GM12878 (cell line): ENCODE data around the gene B3GAT1. TPM values are rescaled to one million over a fixed set of nuclear protein-coding genes. Genes with fewer than 3 reads are reported as not detected.

ENCODE experiments used
- ASH2L ChIP-seq: fragments of 300-600, 200-600 bp; sonication (generic); IDR thresholded peaks from 2 replicates; pipeline ENCODE4 v1.6.1; 2017; ENCODE audit warnings: low read depth, mild to moderate bottlenecking, borderline replicate concordance
- BCL11A ChIP-seq: IDR thresholded peaks from 2 replicates; pipeline ENCODE4 v1.6.1; 2011; ENCODE audit warnings: low read depth, low read length
- CREB1 ChIP-seq: IDR thresholded peaks from 2 replicates; pipeline ENCODE4 v1.6.1; 2012; ENCODE audit warnings: low read depth, mild to moderate bottlenecking, inconsistent platforms
- CREM ChIP-seq: IDR thresholded peaks from 2 replicates; pipeline ENCODE4 v1.6.1; 2014; ENCODE audit warnings: antibody characterized with exemption, low read depth
- EED ChIP-seq: sonication (generic); IDR thresholded peaks from 2 replicates; pipeline ENCODE4 v1.6.1; 2016; ENCODE audit warnings: antibody characterized with exemption, low read depth
- FOS ChIP-seq: IDR thresholded peaks from 3 replicates; pipeline ENCODE4 v1.6.1; 2011; ENCODE audit warnings: borderline replicate concordance; ENCODE audit not compliant: insufficient read length; ENCODE audit errors: extremely low read depth
- FOXM1 ChIP-seq: IDR thresholded peaks from 2 replicates; pipeline ENCODE4 v1.6.1; 2012; ENCODE audit warnings: low read depth, mild to moderate bottlenecking, inconsistent platforms, low read length, moderate library complexity
- HCFC1 ChIP-seq: fragments of 150-350 bp; IDR thresholded peaks from 2 replicates; pipeline ENCODE4 v1.6.1; 2014; ENCODE audit warnings: low read length
- IRF4 ChIP-seq: IDR thresholded peaks from 2 replicates; pipeline ENCODE4 v1.6.1; 2011; ENCODE audit warnings: low read depth, low read length
- MEF2A ChIP-seq: IDR thresholded peaks from 2 replicates; pipeline ENCODE4 v1.6.1; 2011; ENCODE audit warnings: low read depth, mild to moderate bottlenecking, low read length, moderate library complexity; ENCODE audit not compliant: insufficient read depth
- MXI1 ChIP-seq: fragments of 150-350 bp; IDR thresholded peaks from 2 replicates; pipeline ENCODE4 v1.6.1; 2011; ENCODE audit warnings: low read depth, mild to moderate bottlenecking, inconsistent platforms, low read length, improper control_type of control experiment
- NFIC ChIP-seq: IDR thresholded peaks from 2 replicates; pipeline ENCODE4 v1.6.1; 2012; ENCODE audit warnings: low read depth, mild to moderate bottlenecking, inconsistent platforms, low read length, moderate library complexity
- POLR2A ChIP-seq: IDR thresholded peaks from 2 replicates; pipeline ENCODE4 v1.6.1; 2011; ENCODE audit warnings: low read depth, mild to moderate bottlenecking, low read length
- RUNX3 ChIP-seq: IDR thresholded peaks from 2 replicates; pipeline ENCODE4 v1.6.1; 2012; ENCODE audit warnings: low read length, inconsistent platforms
- TCF12 ChIP-seq: IDR thresholded peaks from 2 replicates; pipeline ENCODE4 v1.6.1; 2011; ENCODE audit warnings: low read depth, mild to moderate bottlenecking, low read length
- USF1 ChIP-seq: IDR thresholded peaks from 2 replicates; pipeline ENCODE4 v1.6.1; 2011; ENCODE audit warnings: borderline replicate concordance, low read depth, mild to moderate bottlenecking, moderate library complexity, mixed read lengths, low read length; ENCODE audit not compliant: insufficient read depth; ENCODE audit errors: extremely low read length
- YY1 ChIP-seq: IDR thresholded peaks from 2 replicates; pipeline ENCODE4 v1.6.1; 2011; ENCODE audit warnings: low read depth, mild to moderate bottlenecking, low read length
- polyA plus RNA-seq, 11 experiments: library from polyadenylated mRNA; depleted of rRNA in 4 of 11; unstranded in 6 of 11; stranded (reverse) in 5 of 11; fragments of >200 nt; fragmentation: Nextera tagmentation in 4 of 11; fragmentation: Illumina TruSeq in 1 of 11; extraction: Ambion mirVana in 4 of 11; extraction: Trizol in 1 of 11; gene quantifications; 1 replicate in 1 of 11; 2 replicates in 10 of 11; pipeline versions ENCODE4 v1.2.1 to v1.2.3, GENCODE V29; 2011 to 2016; ENCODE audit warnings: inconsistent platforms in 2 of 11, missing spikeins in 2 of 11, low read depth in 1 of 11
- total RNA-seq, 4 experiments: library from RNA; depleted of rRNA in 3 of 4; stranded (reverse); fragments of >200 nt in 3 of 4; fragmentation: Illumina TruSeq in 1 of 4; extraction: Trizol in 1 of 4; gene quantifications; 2 replicates each; pipeline versions ENCODE4 v1.2.1 to v1.2.3, GENCODE V29; 2013 to 2021
- TF ChIP-seq, protein P1 (sequence below): fragments of 450-650 bp; formaldehyde crosslinking; IDR thresholded peaks from 2 replicates; pipeline ENCODE4 v1.4.0; 2020; ENCODE audit warnings: mild to moderate bottlenecking, moderate library complexity
- TF ChIP-seq, protein P2 (sequence below): fragments of 450-650 bp; conservative IDR thresholded peaks from 2 replicates; pipeline ENCODE4 v1.6.1; 2017; ENCODE audit warnings: mild to moderate bottlenecking, moderate library complexity

The B3GAT1 gene
- total and polyA plus RNA-seq, 10 of the 15 experiments (the other 5 are each of a cell fraction or from before 2014, with no cell fraction given), result 0.05 TPM; not detected in 9

GRCh38 chr11:134350381-134350780 is 61.7 kb downstream of the B3GAT1 start (continued):
- TF ChIP-seq USF1, result no peak
- peak; percentile 81 for TF ChIP-seq YY1
- peak; percentile 67 for TF ChIP-seq EED
- TF ChIP-seq MXI1, result no peak
- peak; percentile 79 for TF ChIP-seq CREM
- 0 out of 2 replicates have a peak, but pooled peaks have one; percentile 21 for TF ChIP-seq MEF2A
- peak; percentile 88 for TF ChIP-seq BCL11A
- TF ChIP-seq NFIC, result peak; percentile 64; the same call in 1 of the 2 replicates
- TF ChIP-seq IRF4, result peak; percentile 87; the same call in 1 of the 2 replicates
- TF ChIP-seq POLR2A, result peak; percentile 42; the same call in 1 of the 2 replicates
- TF ChIP-seq, protein P1, sequence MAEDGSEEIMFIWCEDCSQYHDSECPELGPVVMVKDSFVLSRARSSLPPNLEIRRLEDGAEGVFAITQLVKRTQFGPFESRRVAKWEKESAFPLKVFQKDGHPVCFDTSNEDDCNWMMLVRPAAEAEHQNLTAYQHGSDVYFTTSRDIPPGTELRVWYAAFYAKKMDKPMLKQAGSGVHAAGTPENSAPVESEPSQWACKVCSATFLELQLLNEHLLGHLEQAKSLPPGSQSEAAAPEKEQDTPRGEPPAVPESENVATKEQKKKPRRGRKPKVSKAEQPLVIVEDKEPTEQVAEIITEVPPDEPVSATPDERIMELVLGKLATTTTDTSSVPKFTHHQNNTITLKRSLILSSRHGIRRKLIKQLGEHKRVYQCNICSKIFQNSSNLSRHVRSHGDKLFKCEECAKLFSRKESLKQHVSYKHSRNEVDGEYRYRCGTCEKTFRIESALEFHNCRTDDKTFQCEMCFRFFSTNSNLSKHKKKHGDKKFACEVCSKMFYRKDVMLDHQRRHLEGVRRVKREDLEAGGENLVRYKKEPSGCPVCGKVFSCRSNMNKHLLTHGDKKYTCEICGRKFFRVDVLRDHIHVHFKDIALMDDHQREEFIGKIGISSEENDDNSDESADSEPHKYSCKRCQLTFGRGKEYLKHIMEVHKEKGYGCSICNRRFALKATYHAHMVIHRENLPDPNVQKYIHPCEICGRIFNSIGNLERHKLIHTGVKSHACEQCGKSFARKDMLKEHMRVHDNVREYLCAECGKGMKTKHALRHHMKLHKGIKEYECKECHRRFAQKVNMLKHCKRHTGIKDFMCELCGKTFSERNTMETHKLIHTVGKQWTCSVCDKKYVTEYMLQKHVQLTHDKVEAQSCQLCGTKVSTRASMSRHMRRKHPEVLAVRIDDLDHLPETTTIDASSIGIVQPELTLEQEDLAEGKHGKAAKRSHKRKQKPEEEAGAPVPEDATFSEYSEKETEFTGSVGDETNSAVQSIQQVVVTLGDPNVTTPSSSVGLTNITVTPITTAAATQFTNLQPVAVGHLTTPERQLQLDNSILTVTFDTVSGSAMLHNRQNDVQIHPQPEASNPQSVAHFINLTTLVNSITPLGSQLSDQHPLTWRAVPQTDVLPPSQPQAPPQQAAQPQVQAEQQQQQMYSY, result no peak
- TF ChIP-seq, protein P2, sequence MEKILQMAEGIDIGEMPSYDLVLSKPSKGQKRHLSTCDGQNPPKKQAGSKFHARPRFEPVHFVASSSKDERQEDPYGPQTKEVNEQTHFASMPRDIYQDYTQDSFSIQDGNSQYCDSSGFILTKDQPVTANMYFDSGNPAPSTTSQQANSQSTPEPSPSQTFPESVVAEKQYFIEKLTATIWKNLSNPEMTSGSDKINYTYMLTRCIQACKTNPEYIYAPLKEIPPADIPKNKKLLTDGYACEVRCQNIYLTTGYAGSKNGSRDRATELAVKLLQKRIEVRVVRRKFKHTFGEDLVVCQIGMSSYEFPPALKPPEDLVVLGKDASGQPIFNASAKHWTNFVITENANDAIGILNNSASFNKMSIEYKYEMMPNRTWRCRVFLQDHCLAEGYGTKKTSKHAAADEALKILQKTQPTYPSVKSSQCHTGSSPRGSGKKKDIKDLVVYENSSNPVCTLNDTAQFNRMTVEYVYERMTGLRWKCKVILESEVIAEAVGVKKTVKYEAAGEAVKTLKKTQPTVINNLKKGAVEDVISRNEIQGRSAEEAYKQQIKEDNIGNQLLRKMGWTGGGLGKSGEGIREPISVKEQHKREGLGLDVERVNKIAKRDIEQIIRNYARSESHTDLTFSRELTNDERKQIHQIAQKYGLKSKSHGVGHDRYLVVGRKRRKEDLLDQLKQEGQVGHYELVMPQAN, result no peak
- peak; percentile 53; the same call in 1 of the 2 replicates for TF ChIP-seq CREB1
- no peak for TF ChIP-seq HCFC1
- 0 out of 2 replicates have a peak, but pooled peaks have one; percentile 6 for TF ChIP-seq TCF12
- peak; percentile 68; the same call in 1 of the 2 replicates for TF ChIP-seq FOXM1
- no peak for TF ChIP-seq ASH2L
- TF ChIP-seq RUNX3, result peak; percentile 57
- TF ChIP-seq FOS, result no peak
